Hepatocyte (in vitro differentiated cells): ENCODE data around the gene C11orf86. TPM values are rescaled to one million over a fixed set of nuclear protein-coding genes. Genes with fewer than 3 reads are reported as not detected.

Experiments used
- DNase-seq: peaks from one replicate; pipeline ENCODE4 v3.0.0-alpha.2; 2016; ENCODE audit warnings: low spot score
- H2AFZ ChIP-seq: fragments of 200-600 bp; sonication (generic); 2 replicates; pipeline ENCODE4 v1.6.0; 2016; ENCODE audit warnings: antibody characterized with exemption, mild to moderate bottlenecking
- H3K27ac ChIP-seq: fragments of 200-600 bp; sonication (generic); 2 replicates; pipeline ENCODE4 v1.5.1; 2016; ENCODE audit warnings: mild to moderate bottlenecking
- H3K27me3 ChIP-seq: fragments of 200-600 bp; sonication (generic); 2 replicates; pipeline ENCODE4 v1.6.1; 2016
- H3K36me3 ChIP-seq: fragments of 200-600 bp; sonication (generic); replicated peaks from 2 replicates; pipeline ENCODE4 v1.5.1; 2016; ENCODE audit warnings: low read depth; ENCODE audit not compliant: insufficient read depth
- H3K4me1 ChIP-seq: fragments of 200-600 bp; sonication (generic); 2 replicates; pipeline ENCODE4 v1.5.1; 2016; ENCODE audit warnings: mild to moderate bottlenecking, moderate library complexity; ENCODE audit not compliant: insufficient read depth
- H3K4me2 ChIP-seq: fragments of 200-600 bp; sonication (generic); 2 replicates; pipeline ENCODE4 v1.6.0; 2016
- H3K4me3 ChIP-seq: fragments of 200-600 bp; sonication (generic); 2 replicates; pipeline ENCODE4 v1.5.1; 2016; ENCODE audit warnings: mild to moderate bottlenecking
- H3K79me2 ChIP-seq: fragments of 200-600 bp; sonication (generic); 2 replicates; pipeline ENCODE4 v1.6.0; 2017; ENCODE audit warnings: mild to moderate bottlenecking
- H3K9me2 ChIP-seq: fragments of 200-600 bp; sonication (generic); replicated peaks from 2 replicates; pipeline ENCODE4 v1.6.0; 2017; ENCODE audit warnings: mild to moderate bottlenecking; ENCODE audit not compliant: insufficient read depth
- H3K9me3 ChIP-seq: fragments of 200-600 bp; sonication (generic); 2 replicates; pipeline ENCODE4 v1.5.1; 2016; ENCODE audit warnings: low read depth, mild to moderate bottlenecking
- H4K20me1 ChIP-seq: fragments of 200-600 bp; sonication (generic); 2 replicates; pipeline ENCODE4 v1.6.0; 2016; ENCODE audit warnings: mild to moderate bottlenecking; ENCODE audit not compliant: insufficient read depth, poor library complexity, severe bottlenecking
- CTCF ChIP-seq: fragments of 200-600 bp; sonication (generic); IDR thresholded peaks from 2 replicates; pipeline ENCODE4 v1.5.1; 2016; ENCODE audit warnings: antibody characterized with exemption, mild to moderate bottlenecking; ENCODE audit not compliant: poor library complexity
- EZH2 ChIP-seq: fragments of 200-600 bp; sonication (generic); IDR thresholded peaks from 2 replicates; pipeline ENCODE4 v1.6.1; 2016; ENCODE audit warnings: antibody characterized with exemption, mild to moderate bottlenecking, borderline replicate concordance
- EZH2phosphoT487 ChIP-seq: fragments of 200-600 bp; sonication (generic); IDR thresholded peaks from one replicate; pipeline ENCODE4 v1.6.1; 2018; ENCODE audit warnings: antibody characterized with exemption, mild to moderate bottlenecking, low read depth, moderate library complexity; ENCODE audit not compliant: unreplicated experiment, severe bottlenecking
- WGBS: methylation state at CpG from one replicate; pipeline ENCODE4 v1.1.6; 2016; ENCODE audit warnings: low lambda C conversion rate; ENCODE audit errors: missing lambda C conversion rate; 5-methylcytosine and 5-hydroxymethylcytosine counted together
- polyA plus RNA-seq: library from polyadenylated mRNA; unstranded; fragments of >200 nt; fragmentation: Nextera tagmentation; extraction: Ambion mirVana; gene quantifications from 2 replicates; pipeline ENCODE4 v1.2.1, GENCODE V29; 2016
- total RNA-seq: library from RNA; depleted of rRNA; stranded (reverse); fragments of >200 nt; gene quantifications from 2 replicates; pipeline ENCODE4 v1.2.3, GENCODE V29; 2014

Gene C11orf86
- total and polyA plus RNA-seq, 2 experiments from 2014 or later = 1.5 to 2.6 TPM

GRCh38 chr11:67014343-67014742 lies 39.2 kb downstream of the C11orf86 start:
- H4K20me1 ChIP-seq = no peaks in the 10 kb centered on the region
- 97% methylated on average over 7 of the region's 7 CpGs for WGBS

GRCh38 chr11:67015048-67015447 lies 39.9 kb downstream of the C11orf86 start:
- Histone ChIP-seq H3K9me2 (no peaks in the 10 kb centered on the region), H3K79me2 (no peaks in the 10 kb centered on the region), H3K9me3 (no peaks in the 10 kb centered on the region), H2AFZ (no peak overlapping the region), H4K20me1 (no peaks in the 10 kb centered on the region), H3K27me3 (no peaks in the 10 kb centered on the region), H3K4me3 (no peak overlapping the region), H3K27ac (no peak overlapping the region), H3K36me3 (no peaks in the 10 kb centered on the region), H3K4me1 (no peaks in the 10 kb centered on the region), H3K4me2 (no peak overlapping the region)
- WGBS = 93% methylated on average over 8 of the region's 8 CpGs
- TF ChIP-seq EZH2phosphoT487 (no peak), CTCF (no peak), EZH2 (no peak)
- DNase-seq = no peak

More at GRCh38 chr11:67014343-67014742, 39.2 kb downstream of the C11orf86 start:
- Histone ChIP-seq H3K27me3 (no peaks in the 10 kb centered on the region), H3K79me2 (no peaks in the 10 kb centered on the region), H3K9me3 (no peaks in the 10 kb centered on the region), H3K9me2 (no peaks in the 10 kb centered on the region), H3K4me2 (no peak overlapping the region), H3K4me1 (no peaks in the 10 kb centered on the region), H3K27ac (no peak overlapping the region), H3K4me3 (no peak overlapping the region), H2AFZ (no peak overlapping the region), H3K36me3 (no peaks in the 10 kb centered on the region)
- no peak for DNase-seq
- TF ChIP-seq EZH2 = no peak
- no peak for TF ChIP-seq EZH2phosphoT487
- TF ChIP-seq CTCF = no peak

GRCh38 chr11:67016550-67016949 lies 41.4 kb downstream of the C11orf86 start:
- no peaks in the 10 kb centered on the region for H3K9me3 ChIP-seq
- no peaks in the 10 kb centered on the region for H4K20me1 ChIP-seq
- TF ChIP-seq CTCF (no peak), EZH2 (no peak), EZH2phosphoT487 (no peak)
- no peaks in the 10 kb centered on the region for H3K79me2 ChIP-seq
- no peak overlapping the region for H3K4me2 ChIP-seq
- H3K4me1 ChIP-seq = no peaks in the 10 kb centered on the region
- no peaks in the 10 kb centered on the region for H3K36me3 ChIP-seq
- no peak overlapping the region for H3K27ac ChIP-seq
- H3K27me3 ChIP-seq = no peaks in the 10 kb centered on the region
- no peaks in the 10 kb centered on the region for H3K9me2 ChIP-seq
- no peak overlapping the region for H3K4me3 ChIP-seq
- WGBS = 78% methylated on average over 5 of the region's 5 CpGs
- no peak for DNase-seq
- no peak overlapping the region for H2AFZ ChIP-seq

GRCh38 chr11:67020949-67021348 lies 45.8 kb downstream of the C11orf86 start:
- no peak overlapping the region for H3K27ac ChIP-seq
- no peaks in the 10 kb centered on the region for H4K20me1 ChIP-seq
- no peaks in the 10 kb centered on the region for H3K9me3 ChIP-seq
- H3K4me1 ChIP-seq = peaks cover 3% of the 10 kb centered on the region
- H3K4me2 ChIP-seq = no peak overlapping the region
- H2AFZ ChIP-seq = no peak overlapping the region
- no peak for DNase-seq
- no peaks in the 10 kb centered on the region for H3K9me2 ChIP-seq
- TF ChIP-seq CTCF = no peak
- no peak for TF ChIP-seq EZH2
- TF ChIP-seq EZH2phosphoT487 = no peak
- no peak overlapping the region for H3K4me3 ChIP-seq
- WGBS = 99% methylated on average over 6 of the region's 6 CpGs
- no peaks in the 10 kb centered on the region for H3K36me3 ChIP-seq
- peaks cover 33% of the 10 kb centered on the region for H3K27me3 ChIP-seq
- H3K79me2 ChIP-seq = no peaks in the 10 kb centered on the region
